ENCODE measurements around the gene CARHSP1.

DNA sequence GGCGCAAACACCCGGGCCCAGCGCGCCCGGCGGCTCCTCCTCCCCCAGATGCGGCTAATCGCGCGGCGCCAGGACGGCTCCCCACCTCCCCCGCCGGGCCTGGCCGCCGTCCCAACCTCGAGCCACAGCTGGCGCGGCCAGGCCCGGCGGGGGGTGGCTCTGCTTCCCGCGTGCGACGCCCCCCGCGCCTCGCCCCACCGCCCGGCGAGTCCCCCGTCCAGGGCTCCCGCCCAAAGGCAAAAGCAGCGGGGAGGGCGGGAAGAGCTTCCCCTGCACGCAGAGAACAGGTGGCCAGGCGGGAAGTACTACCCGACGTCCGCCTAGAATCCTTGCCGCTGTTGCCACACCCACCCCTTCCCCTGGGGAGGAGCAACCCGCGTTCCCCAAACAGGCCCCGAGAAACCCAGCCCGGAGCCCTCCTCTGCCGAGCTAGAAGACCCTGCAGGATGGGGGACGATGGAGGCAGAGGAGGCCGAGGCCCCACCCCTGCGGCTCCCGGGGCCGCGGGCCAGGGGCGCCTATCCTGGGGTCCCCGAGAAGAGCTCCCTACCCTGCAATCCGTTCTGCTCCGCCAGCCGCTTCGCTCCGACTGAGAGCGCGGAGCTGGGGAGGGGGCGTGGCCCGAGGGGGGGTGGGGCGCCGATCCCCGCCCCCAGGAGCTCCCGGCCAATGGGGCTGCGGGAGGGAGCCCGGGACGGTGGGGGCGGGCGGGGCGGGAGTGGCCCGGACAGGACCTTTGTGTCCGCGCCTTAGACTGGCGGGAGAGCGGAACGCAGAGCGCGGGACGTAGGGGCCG, at the start of gene CARHSP1:
- TF ChIP-seq, protein P1, sequence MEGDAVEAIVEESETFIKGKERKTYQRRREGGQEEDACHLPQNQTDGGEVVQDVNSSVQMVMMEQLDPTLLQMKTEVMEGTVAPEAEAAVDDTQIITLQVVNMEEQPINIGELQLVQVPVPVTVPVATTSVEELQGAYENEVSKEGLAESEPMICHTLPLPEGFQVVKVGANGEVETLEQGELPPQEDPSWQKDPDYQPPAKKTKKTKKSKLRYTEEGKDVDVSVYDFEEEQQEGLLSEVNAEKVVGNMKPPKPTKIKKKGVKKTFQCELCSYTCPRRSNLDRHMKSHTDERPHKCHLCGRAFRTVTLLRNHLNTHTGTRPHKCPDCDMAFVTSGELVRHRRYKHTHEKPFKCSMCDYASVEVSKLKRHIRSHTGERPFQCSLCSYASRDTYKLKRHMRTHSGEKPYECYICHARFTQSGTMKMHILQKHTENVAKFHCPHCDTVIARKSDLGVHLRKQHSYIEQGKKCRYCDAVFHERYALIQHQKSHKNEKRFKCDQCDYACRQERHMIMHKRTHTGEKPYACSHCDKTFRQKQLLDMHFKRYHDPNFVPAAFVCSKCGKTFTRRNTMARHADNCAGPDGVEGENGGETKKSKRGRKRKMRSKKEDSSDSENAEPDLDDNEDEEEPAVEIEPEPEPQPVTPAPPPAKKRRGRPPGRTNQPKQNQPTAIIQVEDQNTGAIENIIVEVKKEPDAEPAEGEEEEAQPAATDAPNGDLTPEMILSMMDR (IDR thresholded peaks at IDR 0.05): no peak
- TF ChIP-seq POLR2A (IDR thresholded peaks at IDR 0.05): peak; percentile 29 to 62

Data from uterus (tissue), 2 donors.